ENCODE measurements around the gene ADAMTSL5. TPM values are rescaled to one million over a fixed set of nuclear protein-coding genes. Genes with fewer than 3 reads are reported as not detected.

Gene ADAMTSL5
- total RNA-seq, 1 experiment from 2014 or later: 0.86 TPM

DNA sequence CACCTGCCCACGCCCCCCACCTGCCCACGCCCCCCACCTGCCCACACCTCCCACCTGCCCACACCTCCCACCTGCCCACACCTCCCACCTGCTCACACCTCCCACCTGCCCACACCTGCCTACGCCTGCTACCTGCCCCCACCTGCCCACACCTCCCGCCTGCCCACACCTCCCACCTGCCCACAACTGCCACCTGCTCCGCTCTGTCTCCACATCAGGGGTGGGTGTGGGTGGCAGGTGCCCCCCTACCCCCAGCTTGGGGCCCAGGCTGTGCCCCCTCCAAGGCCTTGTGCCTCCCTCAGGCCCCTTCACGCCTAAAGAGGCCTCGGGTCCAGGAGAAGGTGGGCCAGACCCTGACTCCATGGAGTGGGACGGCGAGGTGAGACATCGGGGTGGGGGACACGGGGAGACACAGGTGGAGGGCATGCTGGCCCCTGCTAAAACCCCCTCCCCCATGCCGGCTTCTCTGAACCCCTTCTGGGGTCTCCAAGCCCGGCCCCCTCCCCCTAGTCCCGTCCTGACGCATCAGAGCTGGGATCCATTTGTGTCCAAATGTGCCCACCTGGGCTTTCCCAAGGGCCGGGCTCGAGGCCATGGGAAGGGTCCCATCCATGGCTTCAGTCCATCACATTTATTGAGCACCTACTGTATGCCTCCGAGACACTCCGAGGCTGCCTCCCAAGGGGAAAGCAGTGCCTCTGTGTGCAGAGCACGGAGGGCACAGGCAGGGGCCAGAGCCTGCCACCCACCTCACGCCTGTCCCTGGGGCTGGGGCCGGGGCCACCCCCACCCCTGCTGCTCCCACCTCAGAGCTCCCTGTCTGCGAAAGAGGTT lies 16.0 kb upstream of the ADAMTSL5 start:
- no peak for DNase-seq (ENCODE audit: low spot score)
- TF ChIP-seq EZH2 (IDR thresholded peaks at IDR 0.05; ENCODE audit: borderline replicate concordance, low read depth, low read length, poor library complexity, severe bottlenecking): no peak
- TF ChIP-seq, protein P1, sequence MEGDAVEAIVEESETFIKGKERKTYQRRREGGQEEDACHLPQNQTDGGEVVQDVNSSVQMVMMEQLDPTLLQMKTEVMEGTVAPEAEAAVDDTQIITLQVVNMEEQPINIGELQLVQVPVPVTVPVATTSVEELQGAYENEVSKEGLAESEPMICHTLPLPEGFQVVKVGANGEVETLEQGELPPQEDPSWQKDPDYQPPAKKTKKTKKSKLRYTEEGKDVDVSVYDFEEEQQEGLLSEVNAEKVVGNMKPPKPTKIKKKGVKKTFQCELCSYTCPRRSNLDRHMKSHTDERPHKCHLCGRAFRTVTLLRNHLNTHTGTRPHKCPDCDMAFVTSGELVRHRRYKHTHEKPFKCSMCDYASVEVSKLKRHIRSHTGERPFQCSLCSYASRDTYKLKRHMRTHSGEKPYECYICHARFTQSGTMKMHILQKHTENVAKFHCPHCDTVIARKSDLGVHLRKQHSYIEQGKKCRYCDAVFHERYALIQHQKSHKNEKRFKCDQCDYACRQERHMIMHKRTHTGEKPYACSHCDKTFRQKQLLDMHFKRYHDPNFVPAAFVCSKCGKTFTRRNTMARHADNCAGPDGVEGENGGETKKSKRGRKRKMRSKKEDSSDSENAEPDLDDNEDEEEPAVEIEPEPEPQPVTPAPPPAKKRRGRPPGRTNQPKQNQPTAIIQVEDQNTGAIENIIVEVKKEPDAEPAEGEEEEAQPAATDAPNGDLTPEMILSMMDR (conservative IDR thresholded peaks at IDR 0.05; ENCODE audit: low read depth, low read length): no peak
- Histone ChIP-seq H3K9me3 (ENCODE audit: low read depth, low read length, poor library complexity, severe bottlenecking) (no peaks in the 10 kb centered on the region), H3K4me1 (ENCODE audit: insufficient read depth, low read length, poor library complexity, severe bottlenecking) (peaks cover 4% of the 10 kb centered on the region), H3K27me3 (replicated peaks; ENCODE audit: insufficient read depth, low read depth, low read length, poor library complexity) (peaks cover 19% of the 10 kb centered on the region), H3K4me3 (ENCODE audit: low read depth, low read length, poor library complexity, severe bottlenecking) (no peak overlapping the region), H3K27ac (ENCODE audit: low read depth, low read length, poor library complexity, severe bottlenecking) (no peak overlapping the region), H3K36me3 (ENCODE audit: insufficient read depth, low read length, poor library complexity, severe bottlenecking) (no peaks in the 10 kb centered on the region)
- BruUV-seq (replicated peaks): no TSS peak
- intact Hi-C loops (cut with micrococcal nuclease; ENCODE audit: unreplicated experiment): no loop called here
- CTCF ChIA-PET: no interaction called here
- POLR2A ChIA-PET (ENCODE audit: low non-redundant PET): no interaction called here

DNA sequence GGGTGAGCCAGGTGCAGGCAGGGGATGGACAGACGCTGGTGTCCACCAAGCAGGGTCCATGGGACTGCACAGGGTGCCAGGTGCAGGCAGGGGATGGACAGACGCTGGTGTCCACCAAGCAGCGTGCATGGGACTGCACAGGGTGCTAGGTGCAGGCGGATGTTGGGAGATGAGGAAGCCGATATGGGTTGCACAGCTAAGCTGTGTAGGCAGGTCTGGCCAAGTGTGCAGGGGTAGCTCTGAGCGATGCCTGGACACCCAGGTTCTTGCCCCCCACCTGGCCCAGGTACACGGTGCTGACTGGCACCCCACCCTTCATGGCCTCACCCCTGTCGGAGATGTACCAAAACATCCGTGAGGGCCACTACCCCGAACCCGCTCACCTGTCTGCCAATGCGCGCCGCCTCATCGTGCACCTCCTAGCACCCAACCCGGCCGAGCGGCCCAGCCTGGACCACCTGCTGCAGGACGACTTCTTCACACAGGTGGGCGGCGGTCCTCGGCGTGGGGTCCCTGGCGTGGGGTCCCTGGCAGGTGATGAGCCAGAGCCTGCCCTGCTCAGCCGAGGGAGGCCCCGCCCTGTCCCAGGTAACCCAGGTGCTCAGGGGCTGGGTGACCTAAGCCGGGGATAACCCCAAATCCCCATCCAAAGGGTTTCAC lies 15.0 kb upstream of the ADAMTSL5 start:
- Histone ChIP-seq H3K27ac (ENCODE audit: low read depth, low read length, poor library complexity, severe bottlenecking) (no peak overlapping the region), H3K4me3 (ENCODE audit: low read depth, low read length, poor library complexity, severe bottlenecking) (no peak overlapping the region), H3K36me3 (ENCODE audit: insufficient read depth, low read length, poor library complexity, severe bottlenecking) (no peaks in the 10 kb centered on the region), H3K4me1 (ENCODE audit: insufficient read depth, low read length, poor library complexity, severe bottlenecking) (peaks cover 4% of the 10 kb centered on the region), H3K27me3 (replicated peaks; ENCODE audit: insufficient read depth, low read depth, low read length, poor library complexity) (peaks cover 28% of the 10 kb centered on the region), H3K9me3 (ENCODE audit: low read depth, low read length, poor library complexity, severe bottlenecking) (no peaks in the 10 kb centered on the region)
- no peak for DNase-seq (ENCODE audit: low spot score)
- ChIA-PET CTCF (no interaction called here), POLR2A (ENCODE audit: low non-redundant PET) (no interaction called here)
- intact Hi-C loops (cut with micrococcal nuclease; ENCODE audit: unreplicated experiment): no loop called here
- TF ChIP-seq EZH2 (IDR thresholded peaks at IDR 0.05; ENCODE audit: borderline replicate concordance, low read depth, low read length, poor library complexity, severe bottlenecking): no peak
- TF ChIP-seq, protein P1 (conservative IDR thresholded peaks at IDR 0.05; ENCODE audit: low read depth, low read length): no peak
- BruUV-seq (replicated peaks): no TSS peak

DNA sequence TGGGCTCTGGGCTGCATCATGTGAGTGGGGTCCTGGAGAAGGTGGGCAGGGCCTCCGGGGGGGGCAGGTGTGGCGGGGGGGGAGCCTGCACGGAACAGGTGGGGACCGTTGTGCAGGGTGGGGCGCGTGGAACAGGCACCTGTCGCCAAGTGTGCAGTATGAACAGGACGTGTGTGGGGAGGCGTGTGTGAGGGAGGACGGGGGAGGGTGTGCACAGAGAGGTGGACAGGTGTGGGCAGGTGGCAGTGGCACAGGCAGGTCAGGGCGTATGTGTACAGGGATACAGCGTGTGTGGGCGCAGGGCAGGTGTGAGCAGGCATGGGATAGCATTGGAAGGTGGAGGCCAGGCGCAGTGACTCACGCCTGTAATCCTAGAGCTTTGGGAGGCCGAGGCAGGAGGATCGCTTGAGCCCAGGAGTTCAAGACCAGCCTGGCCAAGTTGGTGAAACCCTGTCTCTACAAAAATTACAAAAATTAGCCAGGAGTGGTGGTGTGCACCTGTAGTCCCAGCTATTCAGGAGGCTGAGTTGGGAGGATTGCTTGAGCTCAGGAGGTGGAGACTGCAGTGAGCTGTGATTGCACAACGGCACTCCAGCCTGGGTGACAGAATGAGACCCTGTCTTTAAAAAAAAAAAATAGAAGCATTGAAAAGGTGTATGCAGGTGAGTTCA lies 14.3 kb upstream of the ADAMTSL5 start:
- H3K4me1 ChIP-seq (ENCODE audit: insufficient read depth, low read length, poor library complexity, severe bottlenecking): peaks cover 4% of the 10 kb centered on the region
- no peaks in the 10 kb centered on the region for H3K9me3 ChIP-seq (ENCODE audit: low read depth, low read length, poor library complexity, severe bottlenecking)
- TF ChIP-seq, protein P1 (conservative IDR thresholded peaks at IDR 0.05; ENCODE audit: low read depth, low read length): no peak
- TF ChIP-seq EZH2 (IDR thresholded peaks at IDR 0.05; ENCODE audit: borderline replicate concordance, low read depth, low read length, poor library complexity, severe bottlenecking): no peak
- no peak overlapping the region for H3K4me3 ChIP-seq (ENCODE audit: low read depth, low read length, poor library complexity, severe bottlenecking)
- DNase-seq (ENCODE audit: low spot score): no peak
- peaks cover 28% of the 10 kb centered on the region for H3K27me3 ChIP-seq (replicated peaks; ENCODE audit: insufficient read depth, low read depth, low read length, poor library complexity)
- CTCF ChIA-PET: no interaction called here
- BruUV-seq (replicated peaks): no TSS peak
- intact Hi-C loops (cut with micrococcal nuclease; ENCODE audit: unreplicated experiment): no loop called here
- H3K36me3 ChIP-seq (ENCODE audit: insufficient read depth, low read length, poor library complexity, severe bottlenecking): no peaks in the 10 kb centered on the region
- no peak overlapping the region for H3K27ac ChIP-seq (ENCODE audit: low read depth, low read length, poor library complexity, severe bottlenecking)
- POLR2A ChIA-PET (ENCODE audit: low non-redundant PET): no interaction called here

All from A673 (cell line).